ENCODE data around the gene CD34. TPM values are rescaled to one million over a fixed set of nuclear protein-coding genes. Genes with fewer than 3 reads are reported as not detected.
"Not testable (repeated sequence)": the region's sequence is repeated elsewhere in the genome, so short reads cannot be mapped to it uniquely, and the experiment has no call there.

The CD34 gene
- total RNA-seq, 1 experiment from 2014 or later: not detected

DNA sequence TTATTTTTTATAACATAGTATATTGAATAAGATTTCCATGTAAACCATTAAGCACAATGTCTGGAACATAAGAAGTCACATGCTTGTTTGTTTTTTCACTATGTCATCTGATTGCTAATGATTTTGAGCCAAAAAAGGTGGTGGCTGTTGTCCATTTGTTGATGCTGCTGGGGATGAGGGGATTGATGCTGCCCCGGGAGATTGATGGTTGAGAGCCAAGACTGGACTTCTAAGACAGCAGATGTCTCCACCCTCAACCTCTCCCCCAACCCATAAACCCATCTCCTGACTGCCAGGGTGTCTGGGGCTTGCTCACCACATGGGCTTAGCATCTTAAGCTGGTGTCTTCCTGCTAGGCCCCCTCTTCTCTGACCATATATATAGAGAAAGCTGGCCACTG, 35.8 kb upstream of the CD34 start:
- no peak overlapping the region for H3K4me3 ChIP-seq (ENCODE audit: low read length)
- no peaks in the 10 kb centered on the region for H3K9me3 ChIP-seq (ENCODE audit: low read length)
- no peak for DNase-seq
- H4K20me1 ChIP-seq (ENCODE audit: low read length): no peaks in the 10 kb centered on the region
- no peaks in the 10 kb centered on the region for H3K36me3 ChIP-seq (ENCODE audit: low read depth, low read length)
- no peaks in the 10 kb centered on the region for H3K9me2 ChIP-seq (replicated peaks; ENCODE audit: low read length)
- ChIA-PET CTCF (no interaction called here), POLR2A (ENCODE audit: unreplicated experiment) (no interaction called here)
- H3F3A ChIP-seq (ENCODE audit: low read length, unreplicated experiment): no peaks in the 10 kb centered on the region
- no peak for TF ChIP-seq EZH2 (IDR thresholded peaks at IDR 0.05; ENCODE audit: low read length, unreplicated experiment)
- TF ChIP-seq, protein P1, sequence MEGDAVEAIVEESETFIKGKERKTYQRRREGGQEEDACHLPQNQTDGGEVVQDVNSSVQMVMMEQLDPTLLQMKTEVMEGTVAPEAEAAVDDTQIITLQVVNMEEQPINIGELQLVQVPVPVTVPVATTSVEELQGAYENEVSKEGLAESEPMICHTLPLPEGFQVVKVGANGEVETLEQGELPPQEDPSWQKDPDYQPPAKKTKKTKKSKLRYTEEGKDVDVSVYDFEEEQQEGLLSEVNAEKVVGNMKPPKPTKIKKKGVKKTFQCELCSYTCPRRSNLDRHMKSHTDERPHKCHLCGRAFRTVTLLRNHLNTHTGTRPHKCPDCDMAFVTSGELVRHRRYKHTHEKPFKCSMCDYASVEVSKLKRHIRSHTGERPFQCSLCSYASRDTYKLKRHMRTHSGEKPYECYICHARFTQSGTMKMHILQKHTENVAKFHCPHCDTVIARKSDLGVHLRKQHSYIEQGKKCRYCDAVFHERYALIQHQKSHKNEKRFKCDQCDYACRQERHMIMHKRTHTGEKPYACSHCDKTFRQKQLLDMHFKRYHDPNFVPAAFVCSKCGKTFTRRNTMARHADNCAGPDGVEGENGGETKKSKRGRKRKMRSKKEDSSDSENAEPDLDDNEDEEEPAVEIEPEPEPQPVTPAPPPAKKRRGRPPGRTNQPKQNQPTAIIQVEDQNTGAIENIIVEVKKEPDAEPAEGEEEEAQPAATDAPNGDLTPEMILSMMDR (conservative IDR thresholded peaks at IDR 0.05; ENCODE audit: low read depth, low read length): no peak
- TF ChIP-seq EZH2phosphoT487 (IDR thresholded peaks at IDR 0.05; ENCODE audit: borderline replicate concordance, low read length): no peak
- H3K27ac ChIP-seq (ENCODE audit: low read length): no peak overlapping the region
- no peak overlapping the region for H3K4me2 ChIP-seq (ENCODE audit: low read length)
- peak; percentile 21 for ATAC-seq
- no peaks in the 10 kb centered on the region for H3K79me2 ChIP-seq (ENCODE audit: low read length)
- no peak overlapping the region for H3K9ac ChIP-seq (ENCODE audit: low read length)
- BruUV-seq (replicated peaks): no TSS peak
- intact Hi-C loops (cut with micrococcal nuclease): loop anchor here (2.0 to 5.0 kb wide), 2 partner anchors 16 to 119 kb away; no protein-coding TSS in a partner anchor
- H3K27me3 ChIP-seq (ENCODE audit: low read length): peaks cover 10% of the 10 kb centered on the region; the same call in 1 of the 2 replicates
- peaks cover 14% of the 10 kb centered on the region for H3K4me1 ChIP-seq (ENCODE audit: insufficient read depth, low read length)
- no peak overlapping the region for H2AFZ ChIP-seq (ENCODE audit: low read length)

DNA sequence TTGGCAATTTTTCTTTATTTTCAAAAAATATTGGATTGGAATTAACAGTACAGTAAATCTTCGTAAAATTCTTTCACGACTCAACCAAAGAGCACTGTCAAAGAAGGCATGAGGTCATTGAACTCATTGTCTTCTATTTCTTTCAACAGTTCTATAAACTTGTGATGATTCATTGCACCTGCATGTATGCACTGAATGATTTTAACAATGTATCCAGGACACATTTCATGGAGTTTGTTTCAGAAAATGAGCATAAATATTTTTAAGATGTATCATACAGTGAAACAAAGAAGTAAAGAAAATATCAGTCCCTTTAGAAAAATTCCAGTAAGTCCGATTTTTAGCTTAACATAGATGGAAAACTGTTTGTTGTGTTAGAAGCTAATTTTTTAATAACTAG, 33.6 kb upstream of the CD34 start:
- DNase-seq: peak; percentile 90
- no peaks in the 10 kb centered on the region for H4K20me1 ChIP-seq (ENCODE audit: low read length)
- no peaks in the 10 kb centered on the region for H3K79me2 ChIP-seq (ENCODE audit: low read length)
- H3K4me3 ChIP-seq (ENCODE audit: low read length): no peak overlapping the region
- no peak overlapping the region for H3K9ac ChIP-seq (ENCODE audit: low read length)
- ChIA-PET CTCF (interaction anchor here (0.6 to 2.0 kb wide), 3 partner anchors 19 to 59 kb away, joined by 3 to 9 read pairs (median 3); no protein-coding TSS in a partner anchor), POLR2A (ENCODE audit: unreplicated experiment) (interaction anchor here (0.5 kb wide), 1 partner anchor 1490 kb away, joined by 3 read pairs; no protein-coding TSS in a partner anchor)
- H3K4me2 ChIP-seq (ENCODE audit: low read length): peak overlapping the region; percentile 18
- H3K9me3 ChIP-seq (ENCODE audit: low read length): no peaks in the 10 kb centered on the region
- peaks cover 14% of the 10 kb centered on the region for H3K4me1 ChIP-seq (ENCODE audit: insufficient read depth, low read length)
- no peaks in the 10 kb centered on the region for H3K9me2 ChIP-seq (replicated peaks; ENCODE audit: low read length)
- peak; percentile 93 for ATAC-seq
- no TSS peak for BruUV-seq (replicated peaks)
- H3K36me3 ChIP-seq (ENCODE audit: low read depth, low read length): no peaks in the 10 kb centered on the region
- H2AFZ ChIP-seq (ENCODE audit: low read length): no peak overlapping the region
- no peaks in the 10 kb centered on the region for H3F3A ChIP-seq (ENCODE audit: low read length, unreplicated experiment)
- H3K27ac ChIP-seq (ENCODE audit: low read length): 0 out of 2 replicates have a peak overlapping the region, but pooled peaks have one; percentile 3
- TF ChIP-seq, protein P1 (conservative IDR thresholded peaks at IDR 0.05; ENCODE audit: low read depth, low read length): no peak
- TF ChIP-seq EZH2phosphoT487 (IDR thresholded peaks at IDR 0.05; ENCODE audit: borderline replicate concordance, low read length): no peak
- TF ChIP-seq EZH2 (IDR thresholded peaks at IDR 0.05; ENCODE audit: low read length, unreplicated experiment): no peak
- intact Hi-C loops (cut with micrococcal nuclease): no loop called here
- H3K27me3 ChIP-seq (ENCODE audit: low read length): no peaks in the 10 kb centered on the region

DNA sequence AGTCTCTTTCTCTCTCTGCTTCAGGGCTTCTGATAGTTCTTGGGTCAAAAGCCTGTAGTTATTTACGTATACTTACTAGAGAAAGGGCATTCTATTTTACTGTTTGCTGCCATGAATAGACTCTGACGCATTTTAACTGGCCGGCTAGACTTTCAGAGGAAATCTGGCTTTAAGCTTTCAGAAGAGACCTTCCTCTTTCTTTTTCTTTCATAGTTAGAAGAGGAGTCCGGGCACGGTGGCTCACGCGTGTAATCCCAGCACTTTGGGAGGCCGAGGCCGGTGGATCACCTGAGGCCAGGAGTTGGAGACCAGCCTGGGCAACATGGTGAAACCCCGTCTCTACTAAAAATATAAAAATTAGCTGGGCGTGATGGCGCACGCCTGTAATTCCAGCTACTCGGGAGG, 31.4 kb upstream of the CD34 start:
- H3F3A ChIP-seq (ENCODE audit: low read length, unreplicated experiment); H3K79me2 ChIP-seq (ENCODE audit: low read length); CTCF ChIA-PET; H3K27me3 ChIP-seq (ENCODE audit: low read length); ATAC-seq; BruUV-seq (replicated peaks); H3K36me3 ChIP-seq (ENCODE audit: low read depth, low read length); H3K9me2 ChIP-seq (replicated peaks; ENCODE audit: low read length); DNase-seq; H3K9me3 ChIP-seq (ENCODE audit: low read length); H3K4me3 ChIP-seq (ENCODE audit: low read length); H3K9ac ChIP-seq (ENCODE audit: low read length); H3K27ac ChIP-seq (ENCODE audit: low read length); H3K4me2 ChIP-seq (ENCODE audit: low read length); POLR2A ChIA-PET (ENCODE audit: unreplicated experiment); intact Hi-C loops (cut with micrococcal nuclease); H4K20me1 ChIP-seq (ENCODE audit: low read length): not testable (repeated sequence)
- Histone ChIP-seq H3K4me1 (ENCODE audit: insufficient read depth, low read length) (peaks cover 20% of the 10 kb centered on the region), H2AFZ (ENCODE audit: low read length) (peak overlapping the region; percentile 17; the same call in 1 of the 2 replicates)
